Loucy (cell line): ENCODE measurements around the gene CPA1.

Source experiments
- EZH2phosphoT487 ChIP-seq: fragments of 200-600 bp; IDR thresholded peaks from 2 replicates; pipeline ENCODE4 v1.6.1; 2018; ENCODE audit warnings: antibody characterized with exemption, mild to moderate bottlenecking, moderate library complexity, borderline replicate concordance
- TF ChIP-seq, protein P1 (sequence below): fragments of 200-600 bp; sonication (generic); conservative IDR thresholded peaks from 2 replicates; pipeline ENCODE4 v1.5.1; 2014; ENCODE audit warnings: mild to moderate bottlenecking, antibody characterized with exemption, low read length

DNA sequence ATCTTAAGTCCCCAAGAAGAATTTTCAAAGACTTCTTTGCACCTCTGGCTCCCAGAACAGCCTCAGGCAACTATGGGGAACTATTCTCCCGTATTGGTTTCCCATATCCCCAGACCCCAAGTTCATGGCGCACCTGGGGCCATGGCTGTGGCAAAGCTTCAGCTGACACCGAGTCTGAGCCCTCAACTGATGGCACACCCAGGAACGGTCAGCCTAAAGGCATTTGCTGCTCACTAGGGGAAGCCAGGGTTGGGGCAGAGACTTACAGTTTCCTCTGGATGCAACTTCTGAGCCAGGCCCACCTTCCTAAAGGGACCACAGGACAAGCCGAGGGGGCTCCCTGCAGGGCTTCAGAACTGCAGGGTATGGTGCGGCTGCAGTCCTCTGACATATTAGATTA lies 13.7 kb upstream of the CPA1 start:
- TF ChIP-seq, protein P1, sequence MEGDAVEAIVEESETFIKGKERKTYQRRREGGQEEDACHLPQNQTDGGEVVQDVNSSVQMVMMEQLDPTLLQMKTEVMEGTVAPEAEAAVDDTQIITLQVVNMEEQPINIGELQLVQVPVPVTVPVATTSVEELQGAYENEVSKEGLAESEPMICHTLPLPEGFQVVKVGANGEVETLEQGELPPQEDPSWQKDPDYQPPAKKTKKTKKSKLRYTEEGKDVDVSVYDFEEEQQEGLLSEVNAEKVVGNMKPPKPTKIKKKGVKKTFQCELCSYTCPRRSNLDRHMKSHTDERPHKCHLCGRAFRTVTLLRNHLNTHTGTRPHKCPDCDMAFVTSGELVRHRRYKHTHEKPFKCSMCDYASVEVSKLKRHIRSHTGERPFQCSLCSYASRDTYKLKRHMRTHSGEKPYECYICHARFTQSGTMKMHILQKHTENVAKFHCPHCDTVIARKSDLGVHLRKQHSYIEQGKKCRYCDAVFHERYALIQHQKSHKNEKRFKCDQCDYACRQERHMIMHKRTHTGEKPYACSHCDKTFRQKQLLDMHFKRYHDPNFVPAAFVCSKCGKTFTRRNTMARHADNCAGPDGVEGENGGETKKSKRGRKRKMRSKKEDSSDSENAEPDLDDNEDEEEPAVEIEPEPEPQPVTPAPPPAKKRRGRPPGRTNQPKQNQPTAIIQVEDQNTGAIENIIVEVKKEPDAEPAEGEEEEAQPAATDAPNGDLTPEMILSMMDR: no peak
- TF ChIP-seq EZH2phosphoT487: no peak
